HL-60 (cell line): Measurements from ENCODE around the gene CAPZA1.

Source experiments
- GABPA ChIP-seq: IDR thresholded peaks from 2 replicates; pipeline ENCODE4 v1.6.1; 2012; ENCODE audit warnings: low read depth
- POLR2AphosphoS5 ChIP-seq: IDR thresholded peaks from 2 replicates; pipeline ENCODE4 v1.6.1; 2012; ENCODE audit warnings: low read depth
- SPI1 ChIP-seq: IDR thresholded peaks from 2 replicates; pipeline ENCODE4 v1.6.1; 2012; ENCODE audit warnings: low read depth, mild to moderate bottlenecking, borderline replicate concordance
- TF ChIP-seq, protein P1 (sequence below): IDR thresholded peaks from one replicate; pipeline ENCODE4 v1.5.1; 2011; ENCODE audit warnings: low read length, control low read depth, inconsistent platforms; ENCODE audit not compliant: insufficient read depth
- TF ChIP-seq, protein P2 (sequence below): IDR thresholded peaks from 2 replicates; pipeline ENCODE4 v1.6.1; 2012; ENCODE audit warnings: low read depth; ENCODE audit not compliant: insufficient replicate concordance

DNA sequence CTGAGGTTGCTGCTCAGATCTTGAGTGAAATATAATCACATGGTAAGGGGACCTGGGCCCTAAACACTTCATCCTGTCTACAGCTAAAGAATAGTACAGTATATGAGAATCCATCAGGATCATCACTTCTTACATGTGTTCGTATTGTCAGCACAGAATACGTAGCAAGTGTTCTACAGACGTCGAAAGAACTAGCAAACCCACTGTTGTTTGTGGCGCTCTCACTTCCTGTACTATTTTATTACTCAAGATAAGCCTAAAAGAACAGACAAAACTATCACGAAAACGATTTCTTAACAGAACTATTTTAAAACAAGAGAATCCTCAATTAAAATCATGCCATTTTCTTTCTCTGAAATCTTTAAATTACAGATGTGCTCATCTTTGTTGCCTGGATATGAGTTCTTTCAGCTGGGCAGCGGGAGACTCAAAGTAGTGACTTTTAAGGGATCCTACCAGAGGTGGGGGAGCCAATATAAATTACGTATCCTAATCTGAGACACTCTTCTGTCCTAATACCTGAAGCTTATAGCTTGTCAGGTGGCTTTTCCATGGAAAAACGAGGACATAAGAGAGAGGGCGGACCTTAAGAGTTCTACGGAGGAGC is 1.4 kb upstream of the CAPZA1 start:
- TF ChIP-seq, protein P1, sequence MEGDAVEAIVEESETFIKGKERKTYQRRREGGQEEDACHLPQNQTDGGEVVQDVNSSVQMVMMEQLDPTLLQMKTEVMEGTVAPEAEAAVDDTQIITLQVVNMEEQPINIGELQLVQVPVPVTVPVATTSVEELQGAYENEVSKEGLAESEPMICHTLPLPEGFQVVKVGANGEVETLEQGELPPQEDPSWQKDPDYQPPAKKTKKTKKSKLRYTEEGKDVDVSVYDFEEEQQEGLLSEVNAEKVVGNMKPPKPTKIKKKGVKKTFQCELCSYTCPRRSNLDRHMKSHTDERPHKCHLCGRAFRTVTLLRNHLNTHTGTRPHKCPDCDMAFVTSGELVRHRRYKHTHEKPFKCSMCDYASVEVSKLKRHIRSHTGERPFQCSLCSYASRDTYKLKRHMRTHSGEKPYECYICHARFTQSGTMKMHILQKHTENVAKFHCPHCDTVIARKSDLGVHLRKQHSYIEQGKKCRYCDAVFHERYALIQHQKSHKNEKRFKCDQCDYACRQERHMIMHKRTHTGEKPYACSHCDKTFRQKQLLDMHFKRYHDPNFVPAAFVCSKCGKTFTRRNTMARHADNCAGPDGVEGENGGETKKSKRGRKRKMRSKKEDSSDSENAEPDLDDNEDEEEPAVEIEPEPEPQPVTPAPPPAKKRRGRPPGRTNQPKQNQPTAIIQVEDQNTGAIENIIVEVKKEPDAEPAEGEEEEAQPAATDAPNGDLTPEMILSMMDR, result no peak
- TF ChIP-seq POLR2AphosphoS5 (no peak), GABPA (no peak), SPI1 (no peak)
- TF ChIP-seq, protein P2, sequence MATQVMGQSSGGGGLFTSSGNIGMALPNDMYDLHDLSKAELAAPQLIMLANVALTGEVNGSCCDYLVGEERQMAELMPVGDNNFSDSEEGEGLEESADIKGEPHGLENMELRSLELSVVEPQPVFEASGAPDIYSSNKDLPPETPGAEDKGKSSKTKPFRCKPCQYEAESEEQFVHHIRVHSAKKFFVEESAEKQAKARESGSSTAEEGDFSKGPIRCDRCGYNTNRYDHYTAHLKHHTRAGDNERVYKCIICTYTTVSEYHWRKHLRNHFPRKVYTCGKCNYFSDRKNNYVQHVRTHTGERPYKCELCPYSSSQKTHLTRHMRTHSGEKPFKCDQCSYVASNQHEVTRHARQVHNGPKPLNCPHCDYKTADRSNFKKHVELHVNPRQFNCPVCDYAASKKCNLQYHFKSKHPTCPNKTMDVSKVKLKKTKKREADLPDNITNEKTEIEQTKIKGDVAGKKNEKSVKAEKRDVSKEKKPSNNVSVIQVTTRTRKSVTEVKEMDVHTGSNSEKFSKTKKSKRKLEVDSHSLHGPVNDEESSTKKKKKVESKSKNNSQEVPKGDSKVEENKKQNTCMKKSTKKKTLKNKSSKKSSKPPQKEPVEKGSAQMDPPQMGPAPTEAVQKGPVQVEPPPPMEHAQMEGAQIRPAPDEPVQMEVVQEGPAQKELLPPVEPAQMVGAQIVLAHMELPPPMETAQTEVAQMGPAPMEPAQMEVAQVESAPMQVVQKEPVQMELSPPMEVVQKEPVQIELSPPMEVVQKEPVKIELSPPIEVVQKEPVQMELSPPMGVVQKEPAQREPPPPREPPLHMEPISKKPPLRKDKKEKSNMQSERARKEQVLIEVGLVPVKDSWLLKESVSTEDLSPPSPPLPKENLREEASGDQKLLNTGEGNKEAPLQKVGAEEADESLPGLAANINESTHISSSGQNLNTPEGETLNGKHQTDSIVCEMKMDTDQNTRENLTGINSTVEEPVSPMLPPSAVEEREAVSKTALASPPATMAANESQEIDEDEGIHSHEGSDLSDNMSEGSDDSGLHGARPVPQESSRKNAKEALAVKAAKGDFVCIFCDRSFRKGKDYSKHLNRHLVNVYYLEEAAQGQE, result no peak
